GM12874 (cell line): ENCODE data around the gene AGPS.

Experiments
- CTCF ChIP-seq: IDR thresholded peaks from 2 replicates; pipeline ENCODE4 v1.5.1; 2011; ENCODE audit warnings: low read depth, mild to moderate bottlenecking, control low read depth, low read length, moderate library complexity; ENCODE audit not compliant: insufficient read depth

AGPS gene

GRCh38 chr2:177352441-177353186 lies 40.0 kb upstream of the AGPS start:
- no peak for TF ChIP-seq CTCF

GRCh38 chr2:177353187-177353478 lies 39.4 kb upstream of the AGPS start:
- TF ChIP-seq CTCF: no peak

GRCh38 chr2:177355874-177356273 lies 36.7 kb upstream of the AGPS start:
- TF ChIP-seq CTCF: no peak

- TF ChIP-seq CTCF: no peak
These were observed 32.6 kb upstream of the AGPS start for GRCh38 chr2:177359836-177360595.

DNA sequence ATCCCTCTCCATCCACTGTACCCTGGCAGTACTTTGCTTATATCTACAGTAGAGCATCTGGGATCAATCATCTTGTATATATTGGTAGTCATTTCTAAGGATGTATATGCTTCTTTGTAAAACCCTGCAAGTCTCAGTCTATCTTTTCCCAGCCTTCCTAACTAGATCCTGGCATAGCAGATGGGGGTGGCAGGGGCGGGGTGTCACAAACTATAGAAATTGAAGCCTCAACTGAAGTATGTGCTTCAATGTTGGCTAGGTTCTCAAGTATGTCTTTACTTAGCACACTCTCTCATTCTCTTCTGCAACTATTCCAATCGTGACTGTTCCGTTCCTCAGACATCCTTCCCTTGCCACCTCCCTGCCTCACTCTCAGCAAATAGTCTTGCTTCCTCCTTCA lies 30.1 kb upstream of the AGPS start:
- TF ChIP-seq CTCF: no peak

DNA sequence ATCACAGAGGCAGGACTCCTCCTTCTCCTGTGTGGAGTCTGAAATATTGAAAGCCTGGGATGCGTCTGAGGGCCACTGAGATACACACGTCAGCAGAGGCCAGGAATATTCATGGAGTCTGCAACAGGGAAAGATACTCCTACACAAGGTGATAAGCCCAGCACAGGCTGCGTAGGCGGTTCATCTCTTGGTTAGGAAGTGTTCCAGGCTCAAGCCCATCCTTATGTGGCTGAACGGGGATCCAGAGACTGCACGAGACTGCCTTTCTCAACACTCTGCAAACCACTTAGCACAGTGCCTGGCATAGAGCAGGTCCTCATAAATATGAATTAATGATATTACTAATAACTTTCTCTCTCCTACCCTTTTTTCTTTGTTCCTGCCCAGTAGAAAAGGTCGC lies 29.2 kb upstream of the AGPS start:
- TF ChIP-seq CTCF: no peak

DNA sequence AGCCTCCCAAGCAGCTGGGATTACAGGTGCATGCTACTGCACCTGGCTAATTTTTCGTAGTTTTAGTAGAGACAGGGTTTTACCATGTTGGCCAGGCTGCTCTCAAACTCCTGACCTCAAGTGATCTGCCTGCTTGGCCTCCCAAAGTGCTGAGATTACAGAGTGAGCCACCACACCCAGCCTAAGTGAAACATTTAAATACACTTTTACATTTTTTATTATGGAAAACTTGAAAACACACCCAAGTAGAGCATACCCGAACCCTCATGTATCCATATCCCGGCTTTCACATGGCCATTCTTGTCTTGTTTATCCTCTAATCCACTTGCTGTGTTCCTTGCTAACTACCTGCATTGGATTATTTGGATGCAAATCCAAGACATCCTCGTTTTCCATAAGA lies 13.2 kb upstream of the AGPS start:
- TF ChIP-seq CTCF: no peak
